GM13976 (cell line): Measurements from ENCODE around the gene AK6.

ENCODE experiments used
- DNase-seq: peaks from one replicate; pipeline ENCODE4 v3.0.0; 2012; ENCODE audit warnings: low spot score
- CTCF ChIP-seq: IDR thresholded peaks from 2 replicates; pipeline ENCODE4 v1.5.1; 2012; ENCODE audit warnings: borderline replicate concordance, mild to moderate bottlenecking; ENCODE audit not compliant: insufficient read depth; ENCODE audit errors: extremely low read depth, missing control alignments, control extremely low read depth
- in situ Hi-C: fragments of 300-500 bp; cut with MboI; formaldehyde crosslinking; loops from one replicate; pipeline ENCODE4 v1.12.0; 2022; ENCODE audit warnings: low sequenced_read_pairs, mixed read lengths, inconsistent platforms; ENCODE audit not compliant: unreplicated experiment

The AK6 gene

GRCh38 chr5:69367697-69368279 lies 1.5 kb downstream of the AK6 start:
- in situ Hi-C loops = loop anchor here (25.0 kb wide), 1 partner anchor 280 kb away; the partner anchor contains the start of gene SLC30A5
- DNase-seq = no peak
- TF ChIP-seq CTCF = no peak

GRCh38 chr5:69364850-69365249 lies 4.5 kb downstream of the AK6 start:
- no peak for DNase-seq
- no peak for TF ChIP-seq CTCF
- in situ Hi-C loops = loop anchor here (25.0 kb wide), 1 partner anchor 278 kb away; the partner anchor contains the start of gene SLC30A5

GRCh38 chr5:69364414-69364813 lies 4.9 kb downstream of the AK6 start:
- peak; percentile 17 for TF ChIP-seq CTCF
- peak; percentile 31 for DNase-seq
- in situ Hi-C loops = loop anchor here (25.0 kb wide), 1 partner anchor 277 kb away; the partner anchor contains the start of gene SLC30A5

- no peak for TF ChIP-seq CTCF
- in situ Hi-C loops = loop anchor here (25.0 kb wide), 1 partner anchor 273 kb away; the partner anchor contains the start of gene SLC30A5
- no peak for DNase-seq
These were observed 8.9 kb downstream of the AK6 start for GRCh38 chr5:69360442-69360841.

GRCh38 chr5:69359699-69360098 lies 9.6 kb downstream of the AK6 start:
- no peak for DNase-seq
- no peak for TF ChIP-seq CTCF
- in situ Hi-C loops = loop anchor here (25.0 kb wide), 1 partner anchor 272 kb away; the partner anchor contains the start of gene SLC30A5

- in situ Hi-C loops = loop anchor here (25.0 kb wide), 1 partner anchor 263 kb away; the partner anchor contains the start of gene SLC30A5
- no peak for TF ChIP-seq CTCF
- DNase-seq = no peak
These were observed 18.7 kb downstream of the AK6 start for GRCh38 chr5:69350664-69351063.
